DOHH2 (cell line): ENCODE data around the gene ITGB5.

ENCODE experiments used
- H3F3A ChIP-seq: fragments of 200-600 bp; sonication (generic), shearing (Covaris generic); 2 replicates; pipeline ENCODE4 v1.6.0; 2016; ENCODE audit warnings: antibody characterized with exemption, mild to moderate bottlenecking; ENCODE audit not compliant: control insufficient read depth, insufficient read depth
- H3K27ac ChIP-seq: fragments of 200-600 bp; sonication (generic); 2 replicates; pipeline ENCODE4 v1.5.1; 2014; ENCODE audit warnings: low read depth, mild to moderate bottlenecking, low read length, moderate library complexity
- H3K27me3 ChIP-seq: fragments of 200-600 bp; sonication (generic); 2 replicates; pipeline ENCODE4 v1.6.1; 2014; ENCODE audit warnings: mild to moderate bottlenecking, low read length, mixed read lengths; ENCODE audit not compliant: control insufficient read depth
- H3K36me3 ChIP-seq: fragments of 200-600 bp; sonication (generic); 2 replicates; pipeline ENCODE4 v1.6.1; 2014; ENCODE audit warnings: mild to moderate bottlenecking, low read length, moderate library complexity, mixed read lengths; ENCODE audit not compliant: control insufficient read depth
- H3K4me1 ChIP-seq: fragments of 200-600 bp; sonication (generic); 2 replicates; pipeline ENCODE4 v1.6.1; 2014; ENCODE audit warnings: mild to moderate bottlenecking, low read length, mixed read lengths; ENCODE audit not compliant: control insufficient read depth
- H3K4me2 ChIP-seq: fragments of 200-600 bp; sonication (generic); 2 replicates; pipeline ENCODE4 v1.6.0; 2014; ENCODE audit warnings: mild to moderate bottlenecking, low read length, moderate library complexity
- H3K4me3 ChIP-seq: fragments of 200-600 bp; sonication (generic); 2 replicates; pipeline ENCODE4 v1.5.1; 2014; ENCODE audit warnings: mild to moderate bottlenecking, low read length, mixed read lengths
- H3K79me2 ChIP-seq: fragments of 200-600 bp; sonication (generic); 2 replicates; pipeline ENCODE4 v1.6.1; 2014; ENCODE audit warnings: mild to moderate bottlenecking, low read length, mixed read lengths; ENCODE audit not compliant: control insufficient read depth
- H3K9me2 ChIP-seq: fragments of 200-600 bp; sonication (generic); replicated peaks from 2 replicates; pipeline ENCODE4 v1.6.1; 2014; ENCODE audit warnings: mild to moderate bottlenecking, low read length, mixed read lengths; ENCODE audit not compliant: control insufficient read depth
- H3K9me3 ChIP-seq: fragments of 200-600 bp; sonication (generic); 2 replicates; pipeline ENCODE4 v1.6.1; 2014; ENCODE audit warnings: antibody characterized with exemption, low read length, mixed read lengths; ENCODE audit not compliant: control insufficient read depth, insufficient read depth
- H4K20me1 ChIP-seq: fragments of 200-600 bp; sonication (generic); 2 replicates; pipeline ENCODE4 v1.6.0; 2014; ENCODE audit warnings: low read depth, mild to moderate bottlenecking, antibody characterized with exemption, low read length, moderate library complexity; ENCODE audit not compliant: control insufficient read depth, insufficient read depth
- CTCF ChIP-seq: fragments of 200-600 bp; sonication (generic); IDR thresholded peaks from one replicate; pipeline ENCODE4 v1.5.1; 2014; ENCODE audit warnings: antibody characterized with exemption, mild to moderate bottlenecking, low read depth, low read length; ENCODE audit not compliant: poor library complexity, severe bottlenecking
- EZH2phosphoT487 ChIP-seq: fragments of 200-600 bp; sonication (generic); IDR thresholded peaks from 2 replicates; pipeline ENCODE4 v1.6.1; 2017; ENCODE audit warnings: borderline replicate concordance, mild to moderate bottlenecking, antibody characterized with exemption, low read length, moderate library complexity, mixed read lengths

Gene ITGB5

GRCh38 chr3:124920718-124921117 is 33.6 kb upstream of the ITGB5 start:
- Histone ChIP-seq H3K36me3 (no peaks in the 10 kb centered on the region), H3K4me1 (no peaks in the 10 kb centered on the region)

GRCh38 chr3:124919756-124920155 is 32.6 kb upstream of the ITGB5 start:
- Histone ChIP-seq H3K9me3 (no peaks in the 10 kb centered on the region), H3K4me2 (no peak overlapping the region), H3F3A (no peaks in the 10 kb centered on the region), H3K27ac (no peak overlapping the region), H4K20me1 (no peaks in the 10 kb centered on the region), H3K79me2 (no peaks in the 10 kb centered on the region), H3K9me2 (no peaks in the 10 kb centered on the region), H3K36me3 (no peaks in the 10 kb centered on the region), H3K4me1 (no peaks in the 10 kb centered on the region), H3K27me3 (peaks cover 23% of the 10 kb centered on the region), H3K4me3 (no peak overlapping the region)
- no peak for TF ChIP-seq CTCF
- TF ChIP-seq EZH2phosphoT487: no peak

More at GRCh38 chr3:124920718-124921117, 33.6 kb upstream of the ITGB5 start:
- no peaks in the 10 kb centered on the region for H4K20me1 ChIP-seq
- H3K27ac ChIP-seq: no peak overlapping the region
- no peak overlapping the region for H3K4me3 ChIP-seq
- no peak for TF ChIP-seq CTCF
- no peak for TF ChIP-seq EZH2phosphoT487
- no peaks in the 10 kb centered on the region for H3K9me3 ChIP-seq
- no peaks in the 10 kb centered on the region for H3K9me2 ChIP-seq
- no peak overlapping the region for H3K4me2 ChIP-seq
- H3F3A ChIP-seq: no peaks in the 10 kb centered on the region
- peaks cover 19% of the 10 kb centered on the region for H3K27me3 ChIP-seq
- no peaks in the 10 kb centered on the region for H3K79me2 ChIP-seq

- TF ChIP-seq EZH2phosphoT487 (no peak), CTCF (no peak)
- H3K79me2 ChIP-seq: no peaks in the 10 kb centered on the region
- H3K9me2 ChIP-seq: no peaks in the 10 kb centered on the region
- H3F3A ChIP-seq: no peaks in the 10 kb centered on the region
- peaks cover 20% of the 10 kb centered on the region for H3K27me3 ChIP-seq
- no peaks in the 10 kb centered on the region for H4K20me1 ChIP-seq
- H3K4me1 ChIP-seq: no peaks in the 10 kb centered on the region
- H3K4me2 ChIP-seq: no peak overlapping the region
- H3K9me3 ChIP-seq: no peaks in the 10 kb centered on the region
- no peaks in the 10 kb centered on the region for H3K36me3 ChIP-seq
- H3K27ac ChIP-seq: no peak overlapping the region
- no peak overlapping the region for H3K4me3 ChIP-seq
These were observed 31.4 kb upstream of the ITGB5 start for GRCh38 chr3:124918524-124918923.

- Histone ChIP-seq H3F3A (no peaks in the 10 kb centered on the region), H3K27ac (no peak overlapping the region), H3K36me3 (no peaks in the 10 kb centered on the region), H4K20me1 (no peaks in the 10 kb centered on the region), H3K4me1 (no peaks in the 10 kb centered on the region), H3K4me3 (no peak overlapping the region), H3K9me2 (no peaks in the 10 kb centered on the region), H3K4me2 (no peak overlapping the region), H3K79me2 (no peaks in the 10 kb centered on the region), H3K27me3 (peaks cover 20% of the 10 kb centered on the region), H3K9me3 (no peaks in the 10 kb centered on the region)
- TF ChIP-seq EZH2phosphoT487 (no peak), CTCF (no peak)
These were observed 29.8 kb upstream of the ITGB5 start for GRCh38 chr3:124916837-124917409.
